ENCODE results near the gene ANO8.
"Not testable (repeated sequence)": the region's sequence is repeated elsewhere in the genome, so short reads cannot be mapped to it uniquely, and the experiment has no call there.

Gene ANO8

GRCh38 chr19:17370026-17370587 lies 35.5 kb upstream of the ANO8 start:
- TF ChIP-seq CTCF (IDR thresholded peaks at IDR 0.05; ENCODE audit: extremely low read depth, insufficient read depth, missing control alignments): no peak
- DNase-seq (ENCODE audit: low spot score): peak; percentile 66
- in situ Hi-C loops (cut with MboI; ENCODE audit: low pct_unique_long_range_greater_than_20kb, low sequenced_read_pairs, unreplicated experiment): no loop called here

GRCh38 chr19:17365361-17365760 lies 30.7 kb upstream of the ANO8 start:
- TF ChIP-seq CTCF (IDR thresholded peaks at IDR 0.05; ENCODE audit: extremely low read depth, insufficient read depth, missing control alignments): no peak
- in situ Hi-C loops (cut with MboI; ENCODE audit: low pct_unique_long_range_greater_than_20kb, low sequenced_read_pairs, unreplicated experiment): no loop called here
- no peak for DNase-seq (ENCODE audit: low spot score)

- in situ Hi-C loops (cut with MboI; ENCODE audit: low pct_unique_long_range_greater_than_20kb, low sequenced_read_pairs, unreplicated experiment); DNase-seq (ENCODE audit: low spot score): not testable (repeated sequence)
Observed at GRCh38 chr19:17363852-17364605, 29.4 kb upstream of the ANO8 start.

GRCh38 chr19:17359905-17360800 lies 25.5 kb upstream of the ANO8 start:
- in situ Hi-C loops (cut with MboI; ENCODE audit: low pct_unique_long_range_greater_than_20kb, low sequenced_read_pairs, unreplicated experiment): no loop called here
- no peak for TF ChIP-seq CTCF (IDR thresholded peaks at IDR 0.05; ENCODE audit: extremely low read depth, insufficient read depth, missing control alignments)
- DNase-seq (ENCODE audit: low spot score): no peak

GRCh38 chr19:17358395-17358794 lies 23.7 kb upstream of the ANO8 start:
- TF ChIP-seq CTCF (IDR thresholded peaks at IDR 0.05; ENCODE audit: extremely low read depth, insufficient read depth, missing control alignments): no peak
- in situ Hi-C loops (cut with MboI; ENCODE audit: low pct_unique_long_range_greater_than_20kb, low sequenced_read_pairs, unreplicated experiment): no loop called here
- DNase-seq (ENCODE audit: low spot score): no peak

GRCh38 chr19:17357724-17358123 lies 23.1 kb upstream of the ANO8 start:
- no peak for DNase-seq (ENCODE audit: low spot score)
- no peak for TF ChIP-seq CTCF (IDR thresholded peaks at IDR 0.05; ENCODE audit: extremely low read depth, insufficient read depth, missing control alignments)
- in situ Hi-C loops (cut with MboI; ENCODE audit: low pct_unique_long_range_greater_than_20kb, low sequenced_read_pairs, unreplicated experiment): no loop called here

All from GM13977 (cell line).